Activated naive CD4-positive, alpha-beta T cell treated with anti-CD3 and anti-CD28 coated beads, Interleukin-2, amount 50 U/mL, for 72 hours (primary cell): ENCODE data around the gene KMT5C. TPM values are rescaled to one million over a fixed set of nuclear protein-coding genes. Genes with fewer than 3 reads are reported as not detected.
"Not testable (repeated sequence)": the region's sequence is repeated elsewhere in the genome, so short reads cannot be mapped to it uniquely, and the experiment has no call there.

Experiments used
- ATAC-seq, 2 donors: fragments of 150-1000 bp; cut with Tn5 transposase; 2 replicates each; pipeline ENCODE4 v1.10.0; 2021; ENCODE audit warnings: mild to moderate bottlenecking in 2 of 2, moderate library complexity in 2 of 2
- DNase-seq, 2 donors: peaks; one replicate each; pipeline ENCODE4 v3.0.0; 2021 to 2022; ENCODE audit warnings: low spot score in 2 of 2
- H3K27ac Mint-ChIP-seq, 2 donors: one replicate each; pipeline ENCODE4 v1.8.0; 2022; ENCODE audit warnings: mild to moderate bottlenecking in 2 of 2, mixed read lengths in 2 of 2
- H3K36me3 Mint-ChIP-seq, 2 donors: one replicate each; pipeline ENCODE4 v1.8.0; 2022; ENCODE audit warnings: mixed read lengths in 2 of 2
- H3K9me3 Mint-ChIP-seq, 2 donors: one replicate each; pipeline ENCODE4 v1.8.0; 2022; ENCODE audit warnings: mixed read lengths in 2 of 2
- total RNA-seq, 2 donors: library from RNA; stranded (reverse); gene quantifications; one replicate each; pipeline ENCODE4 v1.2.3, GENCODE V29; 2022

The KMT5C gene
- total RNA-seq, 2 donors from 2014 or later = 30.7 to 56.2 TPM

GRCh38 chr19:55311797-55312196 is 27.9 kb upstream of the KMT5C start:
- ATAC-seq (no peak), DNase-seq (no peak)
- no peaks in the 10 kb centered on the region for H3K9me3 Mint-ChIP-seq

GRCh38 chr19:55312621-55313512 is 26.8 kb upstream of the KMT5C start:
- ATAC-seq = no peak
- H3K27ac Mint-ChIP-seq = no peak overlapping the region
- no peak for DNase-seq
- no peaks in the 10 kb centered on the region for H3K36me3 Mint-ChIP-seq
- H3K9me3 Mint-ChIP-seq = no peaks in the 10 kb centered on the region

More at GRCh38 chr19:55311797-55312196, 27.9 kb upstream of the KMT5C start:
- no peaks in the 10 kb centered on the region for H3K36me3 Mint-ChIP-seq
- H3K27ac Mint-ChIP-seq = no peak overlapping the region

GRCh38 chr19:55314396-55314795 is 25.3 kb upstream of the KMT5C start:
- ATAC-seq (no peak), DNase-seq (no peak)
- H3K9me3 Mint-ChIP-seq = no peaks in the 10 kb centered on the region
- H3K27ac Mint-ChIP-seq = no peak overlapping the region
- H3K36me3 Mint-ChIP-seq = no peaks in the 10 kb centered on the region

GRCh38 chr19:55315956-55316525 is 23.6 kb upstream of the KMT5C start:
- Mint-ChIP-seq H3K27ac (no peak overlapping the region), H3K9me3 (no peaks in the 10 kb centered on the region), H3K36me3 (no peaks in the 10 kb centered on the region)
- DNase-seq = no peak
- no peak for ATAC-seq

- no peak for ATAC-seq
- no peaks in the 10 kb centered on the region for H3K9me3 Mint-ChIP-seq
- no peak for DNase-seq
- no peak overlapping the region for H3K27ac Mint-ChIP-seq
- H3K36me3 Mint-ChIP-seq = no peaks in the 10 kb centered on the region
These were observed 23.0 kb upstream of the KMT5C start for GRCh38 chr19:55316646-55317045.

GRCh38 chr19:55319785-55320184 is 19.9 kb upstream of the KMT5C start:
- DNase-seq (no peak), ATAC-seq (no peak)
- peak overlapping the region in 1 of 2 donors; percentile 82 for H3K27ac Mint-ChIP-seq
- H3K9me3 Mint-ChIP-seq = no peaks in the 10 kb centered on the region
- no peaks in the 10 kb centered on the region for H3K36me3 Mint-ChIP-seq

GRCh38 chr19:55320844-55321419 is 18.7 kb upstream of the KMT5C start:
- H3K27ac Mint-ChIP-seq = no peak overlapping the region
- H3K9me3 Mint-ChIP-seq = no peaks in the 10 kb centered on the region

GRCh38 chr19:55321466-55322137 is 18.1 kb upstream of the KMT5C start:
- H3K27ac Mint-ChIP-seq = peak overlapping the region in 1 of 2 donors; percentile 17
- ATAC-seq (no peak), DNase-seq (no peak)
- H3K9me3 Mint-ChIP-seq = no peaks in the 10 kb centered on the region
- no peaks in the 10 kb centered on the region for H3K36me3 Mint-ChIP-seq

More at GRCh38 chr19:55320844-55321419, 18.7 kb upstream of the KMT5C start:
- DNase-seq (no peak), ATAC-seq (no peak)
- no peaks in the 10 kb centered on the region for H3K36me3 Mint-ChIP-seq

GRCh38 chr19:55322204-55322885 is 17.3 kb upstream of the KMT5C start:
- H3K27ac Mint-ChIP-seq = no peak overlapping the region
- ATAC-seq = no peak

GRCh38 chr19:55324662-55325061 is 15.0 kb upstream of the KMT5C start:
- no peaks in the 10 kb centered on the region for H3K9me3 Mint-ChIP-seq
- no peak for ATAC-seq

More at GRCh38 chr19:55322204-55322885, 17.3 kb upstream of the KMT5C start:
- Mint-ChIP-seq H3K9me3 (no peaks in the 10 kb centered on the region), H3K36me3 (no peaks in the 10 kb centered on the region)
- no peak for DNase-seq

GRCh38 chr19:55325172-55325571 is 14.5 kb upstream of the KMT5C start, which contains the start of gene TMEM150B:
TMEM150B (minus strand) TSS chr19:55325341; CDS start chr19:55321036, 4,305 bp downstream.
- DNase-seq = no peak
- Mint-ChIP-seq H3K9me3 (no peaks in the 10 kb centered on the region), H3K27ac (no peak within 1 kb of the TSS), H3K36me3 (no peaks in the 10 kb centered on the region)
- no peak for ATAC-seq

More at GRCh38 chr19:55324662-55325061, 15.0 kb upstream of the KMT5C start:
- no peak for DNase-seq
- H3K36me3 Mint-ChIP-seq = no peaks in the 10 kb centered on the region
- H3K27ac Mint-ChIP-seq = no peak overlapping the region

- DNase-seq, H3K27ac Mint-ChIP-seq, H3K9me3 Mint-ChIP-seq, ATAC-seq, H3K36me3 Mint-ChIP-seq: not testable (repeated sequence)
These were observed 10.8 kb upstream of the KMT5C start for GRCh38 chr19:55328774-55329318.

GRCh38 chr19:55329791-55330190 is 9.9 kb upstream of the KMT5C start:
- not testable (repeated sequence) for ATAC-seq, DNase-seq

GRCh38 chr19:55333870-55334269 is 5.8 kb upstream of the KMT5C start:
- H3K9me3 Mint-ChIP-seq = no peaks in the 10 kb centered on the region
- H3K27ac Mint-ChIP-seq = no peak overlapping the region
- H3K36me3 Mint-ChIP-seq = no peaks in the 10 kb centered on the region
- ATAC-seq = no peak
- no peak for DNase-seq

More at GRCh38 chr19:55329791-55330190, 9.9 kb upstream of the KMT5C start:
- not testable (repeated sequence) for H3K36me3 Mint-ChIP-seq, H3K9me3 Mint-ChIP-seq, H3K27ac Mint-ChIP-seq

GRCh38 chr19:55336101-55336500 is 3.6 kb upstream of the KMT5C start:
- ATAC-seq (no peak), DNase-seq (no peak)
- no peaks in the 10 kb centered on the region for H3K9me3 Mint-ChIP-seq
- H3K27ac Mint-ChIP-seq = no peak overlapping the region
- no peaks in the 10 kb centered on the region for H3K36me3 Mint-ChIP-seq
